ENCODE measurements around the gene KREMEN2.

Gene KREMEN2

DNA sequence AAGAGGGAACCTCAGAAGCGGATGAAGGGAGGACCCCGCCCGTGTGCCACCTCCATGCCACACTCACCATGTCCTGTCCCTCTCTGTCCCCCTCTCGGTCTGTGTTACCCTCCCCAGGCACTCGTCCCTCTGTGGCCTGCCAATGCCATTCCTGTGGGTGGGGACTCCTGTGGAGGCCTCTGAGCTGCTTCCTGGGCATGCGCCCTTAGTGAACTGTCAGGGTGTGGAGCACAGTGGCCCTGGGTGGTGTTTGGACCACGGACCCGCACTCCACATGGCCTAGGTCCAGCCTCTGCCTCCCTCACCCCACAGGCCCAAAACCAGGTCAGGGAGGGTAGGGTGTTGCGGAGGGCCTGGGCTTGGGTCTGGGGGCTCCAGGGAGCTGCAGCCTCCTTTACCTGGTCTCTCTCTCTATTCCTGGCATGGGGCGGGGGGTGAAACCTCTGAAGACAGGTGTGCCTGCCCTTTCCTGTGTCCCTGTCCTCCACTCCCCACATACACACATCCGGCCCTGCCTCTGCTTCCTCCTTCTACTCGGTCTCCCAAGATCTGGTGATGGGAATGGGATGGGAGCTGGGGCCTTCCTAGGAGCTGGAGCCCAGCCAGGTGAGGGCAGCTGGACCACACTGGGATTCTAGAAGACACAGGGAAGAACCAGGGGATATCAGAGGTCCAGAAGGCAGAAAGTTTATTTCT is 27.6 kb downstream of the KREMEN2 start:
- no peak overlapping the region for H3K27ac ChIP-seq (ENCODE audit: low read depth, low read length)
- H3K4me1 ChIP-seq (ENCODE audit: control insufficient read depth, insufficient read depth, low read length), result peaks cover 17% of the 10 kb centered on the region
- no peaks in the 10 kb centered on the region for H3K27me3 ChIP-seq (ENCODE audit: control insufficient read depth, insufficient read depth, low read length)
- no peak overlapping the region for H3K9ac ChIP-seq (ENCODE audit: low read depth, low read length)
- no peak overlapping the region for H3K4me3 ChIP-seq (ENCODE audit: low read depth, low read length)
- no peaks in the 10 kb centered on the region for H3K9me3 ChIP-seq (ENCODE audit: control insufficient read depth, insufficient read depth, low read length)
- H3K36me3 ChIP-seq (ENCODE audit: control insufficient read depth, insufficient read depth, low read length), result no peaks in the 10 kb centered on the region

DNA sequence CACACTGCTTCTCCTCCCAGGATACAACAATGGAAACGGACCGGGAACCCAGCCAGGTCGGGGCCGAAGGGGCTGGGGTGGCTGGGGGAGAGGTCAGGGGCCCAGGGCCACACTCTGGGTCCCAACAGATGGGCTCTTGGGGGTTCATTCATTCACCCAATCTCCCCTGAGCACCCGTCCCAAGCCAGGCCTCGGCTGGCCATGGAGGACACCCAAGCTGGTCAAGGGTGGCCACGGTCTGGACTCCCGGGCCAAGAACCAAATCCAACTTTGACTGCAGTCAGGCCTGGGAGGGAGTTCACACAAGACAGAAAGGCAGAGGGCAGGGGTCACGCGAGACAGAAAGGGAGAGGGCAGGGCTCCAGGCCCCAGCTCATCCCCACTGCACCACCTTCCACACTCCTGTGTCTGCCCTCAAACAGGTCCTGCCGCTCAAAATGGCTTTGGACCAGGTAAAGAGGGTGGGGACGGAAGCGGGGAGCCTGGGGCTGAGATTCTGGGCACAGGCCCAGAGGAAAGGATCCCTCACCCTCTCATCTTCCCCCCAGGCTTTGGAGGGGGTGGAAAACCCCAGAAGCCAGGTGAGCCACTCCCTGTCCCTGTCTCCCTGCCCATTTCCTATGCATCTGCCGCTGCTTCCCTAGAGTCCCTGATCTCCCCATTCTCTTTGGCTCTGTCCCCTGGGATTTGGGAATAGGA is 28.5 kb downstream of the KREMEN2 start:
- H3K4me3 ChIP-seq (ENCODE audit: low read depth, low read length), result no peak overlapping the region
- H3K9me3 ChIP-seq (ENCODE audit: control insufficient read depth, insufficient read depth, low read length), result no peaks in the 10 kb centered on the region
- H3K36me3 ChIP-seq (ENCODE audit: control insufficient read depth, insufficient read depth, low read length), result no peaks in the 10 kb centered on the region
- H3K27ac ChIP-seq (ENCODE audit: low read depth, low read length), result no peak overlapping the region
- no peak overlapping the region for H3K9ac ChIP-seq (ENCODE audit: low read depth, low read length)
- peaks cover 20% of the 10 kb centered on the region for H3K4me1 ChIP-seq (ENCODE audit: control insufficient read depth, insufficient read depth, low read length)
- no peaks in the 10 kb centered on the region for H3K27me3 ChIP-seq (ENCODE audit: control insufficient read depth, insufficient read depth, low read length)

DNA sequence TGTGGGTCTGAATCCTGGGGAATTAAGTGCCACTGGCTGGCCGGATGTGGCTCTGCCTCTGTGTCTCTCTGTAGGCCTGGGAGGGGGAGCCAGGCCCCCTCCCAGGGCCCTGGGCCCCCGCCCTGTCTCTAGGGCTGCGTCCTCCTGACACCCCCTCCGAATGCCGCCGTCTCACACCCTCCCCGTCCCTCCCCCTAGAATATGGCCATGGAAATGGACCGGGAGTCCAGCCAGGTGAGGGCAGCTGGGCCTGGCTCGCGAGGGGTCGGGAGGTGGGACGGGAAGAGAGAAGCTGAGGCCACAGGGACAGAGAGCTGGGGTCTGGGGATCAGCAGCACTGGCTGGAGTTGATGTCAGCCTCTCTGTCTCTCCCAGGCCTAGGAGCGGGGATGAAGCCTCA is 32.2 kb downstream of the KREMEN2 start:
- Histone ChIP-seq H3K9ac (ENCODE audit: low read depth, low read length) (no peak overlapping the region), H3K9me3 (ENCODE audit: control insufficient read depth, insufficient read depth, low read length) (no peaks in the 10 kb centered on the region), H3K36me3 (ENCODE audit: control insufficient read depth, insufficient read depth, low read length) (no peaks in the 10 kb centered on the region), H3K27ac (ENCODE audit: low read depth, low read length) (no peak overlapping the region), H3K4me3 (ENCODE audit: low read depth, low read length) (no peak overlapping the region), H3K4me1 (ENCODE audit: control insufficient read depth, insufficient read depth, low read length) (0 out of 2 replicates have a peak, but pooled peaks cover 5% of the 10 kb centered on the region), H3K27me3 (ENCODE audit: control insufficient read depth, insufficient read depth, low read length) (no peaks in the 10 kb centered on the region)

DNA sequence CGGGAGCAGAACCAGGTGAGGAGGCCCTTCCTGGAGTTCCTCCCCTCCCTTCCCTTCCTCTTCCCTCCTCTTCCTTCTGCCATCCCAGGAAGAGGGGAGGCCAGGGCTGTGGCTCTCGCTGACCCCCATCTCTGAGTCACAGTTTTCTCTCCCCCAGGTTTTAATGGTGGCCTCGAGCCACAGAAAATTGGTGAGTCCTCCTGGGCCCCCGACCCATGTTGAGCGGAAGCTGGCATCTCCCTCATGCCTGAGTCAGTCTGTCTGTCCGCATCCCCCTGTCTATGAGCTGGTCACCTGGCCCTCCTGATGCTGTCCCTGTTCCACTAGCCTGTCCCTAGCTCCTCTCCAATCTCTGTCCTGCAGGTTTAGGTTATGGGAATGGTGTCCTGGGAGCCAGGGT is 35.9 kb downstream of the KREMEN2 start:
- H3K9ac ChIP-seq (ENCODE audit: low read depth, low read length), result no peak overlapping the region
- no peaks in the 10 kb centered on the region for H3K27me3 ChIP-seq (ENCODE audit: control insufficient read depth, insufficient read depth, low read length)
- no peak overlapping the region for H3K27ac ChIP-seq (ENCODE audit: low read depth, low read length)
- H3K9me3 ChIP-seq (ENCODE audit: control insufficient read depth, insufficient read depth, low read length), result no peaks in the 10 kb centered on the region
- no peaks in the 10 kb centered on the region for H3K36me3 ChIP-seq (ENCODE audit: control insufficient read depth, insufficient read depth, low read length)
- peaks cover 5% of the 10 kb centered on the region; the same call in 1 of the 2 replicates for H3K4me1 ChIP-seq (ENCODE audit: control insufficient read depth, insufficient read depth, low read length)
- no peak overlapping the region for H3K4me3 ChIP-seq (ENCODE audit: low read depth, low read length)

DNA sequence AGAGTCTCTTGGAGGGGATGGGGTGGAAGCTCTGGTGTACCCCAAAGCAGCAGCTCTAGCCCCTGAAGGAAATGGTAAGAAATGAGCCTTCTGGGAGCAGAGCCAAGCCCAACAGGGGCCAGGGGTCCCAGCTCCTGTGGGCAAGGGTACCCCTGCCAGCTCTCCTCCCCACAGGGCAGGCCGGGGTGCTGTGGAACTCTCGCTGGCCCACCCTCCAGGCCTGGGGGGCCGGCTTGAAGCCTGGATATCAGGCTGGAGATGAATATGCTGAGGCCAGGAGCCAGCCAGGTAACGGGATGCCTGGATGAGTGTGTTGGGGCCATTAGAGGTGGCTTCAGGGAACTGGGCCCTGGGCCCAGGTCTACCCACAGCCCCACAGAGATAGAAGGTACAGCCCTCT is 36.5 kb downstream of the KREMEN2 start:
- Histone ChIP-seq H3K4me1 (ENCODE audit: control insufficient read depth, insufficient read depth, low read length) (peaks cover 5% of the 10 kb centered on the region; the same call in 1 of the 2 replicates), H3K4me3 (ENCODE audit: low read depth, low read length) (no peak overlapping the region), H3K9ac (ENCODE audit: low read depth, low read length) (no peak overlapping the region), H3K9me3 (ENCODE audit: control insufficient read depth, insufficient read depth, low read length) (no peaks in the 10 kb centered on the region), H3K36me3 (ENCODE audit: control insufficient read depth, insufficient read depth, low read length) (no peaks in the 10 kb centered on the region), H3K27ac (ENCODE audit: low read depth, low read length) (no peak overlapping the region), H3K27me3 (ENCODE audit: control insufficient read depth, insufficient read depth, low read length) (no peaks in the 10 kb centered on the region)

DNA sequence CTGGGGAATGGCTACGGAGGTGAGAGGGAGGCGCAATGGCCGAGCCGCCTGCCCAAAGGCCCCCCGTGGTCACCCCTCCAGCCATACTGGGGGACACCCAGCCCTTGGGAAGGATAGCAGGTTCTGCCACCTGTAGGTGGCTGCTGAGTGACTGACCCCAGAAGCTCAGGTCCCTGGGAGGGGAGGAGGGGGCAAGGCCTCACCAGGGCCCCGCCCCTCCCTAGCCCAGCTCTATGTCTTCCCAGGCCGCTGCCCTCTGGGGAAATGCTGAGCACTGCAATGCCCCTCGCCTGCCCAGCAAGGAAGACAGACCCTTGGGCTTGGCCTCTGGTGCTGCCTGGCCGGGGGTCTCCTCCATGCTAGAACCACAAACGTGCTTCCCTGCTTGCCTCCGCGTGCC is 37.2 kb downstream of the KREMEN2 start:
- Histone ChIP-seq H3K36me3 (ENCODE audit: control insufficient read depth, insufficient read depth, low read length) (no peaks in the 10 kb centered on the region), H3K4me3 (ENCODE audit: low read depth, low read length) (no peak overlapping the region), H3K27ac (ENCODE audit: low read depth, low read length) (no peak overlapping the region), H3K9me3 (ENCODE audit: control insufficient read depth, insufficient read depth, low read length) (no peaks in the 10 kb centered on the region), H3K9ac (ENCODE audit: low read depth, low read length) (no peak overlapping the region), H3K4me1 (ENCODE audit: control insufficient read depth, insufficient read depth, low read length) (peaks cover 12% of the 10 kb centered on the region), H3K27me3 (ENCODE audit: control insufficient read depth, insufficient read depth, low read length) (no peaks in the 10 kb centered on the region)

DNA sequence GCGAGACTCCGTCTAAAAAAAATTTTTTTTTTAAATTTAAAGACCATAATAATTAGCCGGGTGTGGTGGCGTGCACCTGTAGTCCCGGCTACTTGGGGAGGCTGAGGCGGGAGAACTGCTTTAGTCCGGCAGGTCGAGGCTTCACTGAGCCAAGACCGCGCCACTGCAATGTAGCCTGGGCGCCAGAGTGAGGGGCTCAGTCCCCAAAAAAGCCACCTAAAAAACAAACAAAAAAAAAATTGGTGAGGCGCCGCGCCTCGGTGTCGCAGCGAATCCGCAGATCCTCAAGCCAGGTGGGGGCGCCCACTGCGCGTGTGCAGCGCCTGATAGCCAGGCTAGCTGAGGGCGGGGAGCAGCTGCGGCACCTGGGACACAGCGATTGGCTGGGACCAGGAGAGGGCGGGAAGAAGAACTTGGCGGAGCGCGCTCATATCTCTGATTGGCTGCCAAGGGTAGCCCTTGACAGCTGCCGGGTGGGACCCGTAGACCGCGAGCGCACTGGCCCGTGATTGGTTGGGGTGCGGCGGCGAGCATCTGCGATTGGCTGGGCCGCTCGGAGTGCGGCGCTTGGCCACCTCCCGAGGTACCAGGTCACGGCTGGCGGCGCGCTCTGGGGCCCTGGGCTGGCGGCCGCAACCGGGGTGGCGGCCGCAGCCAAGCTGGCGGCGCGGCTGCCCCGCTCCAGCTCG is 39.7 kb downstream of the KREMEN2 start:
- Histone ChIP-seq H3K9me3 (ENCODE audit: control insufficient read depth, insufficient read depth, low read length) (no peaks in the 10 kb centered on the region), H3K27ac (ENCODE audit: low read depth, low read length) (no peak overlapping the region), H3K4me1 (ENCODE audit: control insufficient read depth, insufficient read depth, low read length) (peaks cover 28% of the 10 kb centered on the region), H3K9ac (ENCODE audit: low read depth, low read length) (no peak overlapping the region), H3K36me3 (ENCODE audit: control insufficient read depth, insufficient read depth, low read length) (no peaks in the 10 kb centered on the region; the same call in 1 of the 2 replicates), H3K27me3 (ENCODE audit: control insufficient read depth, insufficient read depth, low read length) (no peaks in the 10 kb centered on the region), H3K4me3 (ENCODE audit: low read depth, low read length) (no peak overlapping the region; the same call in 1 of the 2 replicates)

DNA sequence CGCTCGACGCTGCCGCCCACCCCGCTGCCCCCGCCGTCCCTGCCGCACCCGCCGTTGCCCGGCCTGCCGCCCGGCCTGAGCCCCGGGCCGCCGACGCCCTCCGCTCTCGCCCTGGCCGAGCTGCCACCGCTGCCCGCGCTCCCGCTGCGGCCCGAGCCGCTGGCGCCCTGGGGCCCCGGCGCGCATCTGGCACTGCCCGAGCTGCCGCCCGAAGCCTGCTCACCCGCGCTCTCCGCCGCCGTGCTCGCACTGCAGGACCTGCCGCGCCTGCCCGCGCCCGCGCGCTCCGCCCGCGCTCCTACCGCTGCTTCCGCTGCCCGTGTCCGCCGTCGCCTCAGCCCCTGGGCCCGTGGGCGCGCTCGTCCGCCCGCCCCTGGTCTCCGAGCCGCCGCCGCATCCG is 40.2 kb downstream of the KREMEN2 start:
- no peaks in the 10 kb centered on the region for H3K9me3 ChIP-seq (ENCODE audit: control insufficient read depth, insufficient read depth, low read length)
- H3K27ac ChIP-seq (ENCODE audit: low read depth, low read length), result no peak overlapping the region
- no peaks in the 10 kb centered on the region for H3K27me3 ChIP-seq (ENCODE audit: control insufficient read depth, insufficient read depth, low read length)
- peak overlapping the region; percentile 47; the same call in 1 of the 2 replicates for H3K4me3 ChIP-seq (ENCODE audit: low read depth, low read length)
- peaks cover 34% of the 10 kb centered on the region for H3K4me1 ChIP-seq (ENCODE audit: control insufficient read depth, insufficient read depth, low read length)
- no peaks in the 10 kb centered on the region; the same call in 1 of the 2 replicates for H3K36me3 ChIP-seq (ENCODE audit: control insufficient read depth, insufficient read depth, low read length)
- no peak overlapping the region for H3K9ac ChIP-seq (ENCODE audit: low read depth, low read length)

DNA sequence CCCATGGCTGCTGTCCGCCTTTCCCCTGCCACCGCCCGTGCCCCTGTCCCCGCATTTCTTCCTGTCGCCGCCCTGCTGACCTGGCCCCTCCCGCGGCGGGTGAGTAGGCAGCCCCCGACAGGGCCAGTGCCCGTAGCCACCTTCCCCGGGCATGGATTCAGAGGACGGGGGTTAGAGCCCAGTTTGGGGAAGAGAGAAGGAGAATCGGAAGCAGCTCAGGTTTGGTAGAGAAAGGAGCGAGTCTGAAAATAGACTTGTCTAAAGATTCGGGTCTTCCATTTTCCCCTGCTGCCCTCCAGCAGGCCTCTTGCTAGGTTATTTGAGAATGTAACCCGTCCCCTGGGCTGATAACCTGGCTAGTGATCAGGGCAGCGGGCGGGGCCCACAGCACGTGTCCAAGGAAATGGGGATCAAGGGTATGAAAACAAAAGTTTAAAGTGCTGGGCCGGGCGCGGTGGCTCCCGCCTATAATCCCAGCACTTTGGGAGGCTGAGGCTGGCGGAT is 40.8 kb downstream of the KREMEN2 start:
- H3K9ac ChIP-seq (ENCODE audit: low read depth, low read length), result no peak overlapping the region
- H3K36me3 ChIP-seq (ENCODE audit: control insufficient read depth, insufficient read depth, low read length), result no peaks in the 10 kb centered on the region; the same call in 1 of the 2 replicates
- H3K4me3 ChIP-seq (ENCODE audit: low read depth, low read length), result peak overlapping the region; percentile 56
- no peaks in the 10 kb centered on the region for H3K27me3 ChIP-seq (ENCODE audit: control insufficient read depth, insufficient read depth, low read length)
- peaks cover 39% of the 10 kb centered on the region for H3K4me1 ChIP-seq (ENCODE audit: control insufficient read depth, insufficient read depth, low read length)
- no peaks in the 10 kb centered on the region for H3K9me3 ChIP-seq (ENCODE audit: control insufficient read depth, insufficient read depth, low read length)
- H3K27ac ChIP-seq (ENCODE audit: low read depth, low read length), result peak overlapping the region; percentile 71

DNA sequence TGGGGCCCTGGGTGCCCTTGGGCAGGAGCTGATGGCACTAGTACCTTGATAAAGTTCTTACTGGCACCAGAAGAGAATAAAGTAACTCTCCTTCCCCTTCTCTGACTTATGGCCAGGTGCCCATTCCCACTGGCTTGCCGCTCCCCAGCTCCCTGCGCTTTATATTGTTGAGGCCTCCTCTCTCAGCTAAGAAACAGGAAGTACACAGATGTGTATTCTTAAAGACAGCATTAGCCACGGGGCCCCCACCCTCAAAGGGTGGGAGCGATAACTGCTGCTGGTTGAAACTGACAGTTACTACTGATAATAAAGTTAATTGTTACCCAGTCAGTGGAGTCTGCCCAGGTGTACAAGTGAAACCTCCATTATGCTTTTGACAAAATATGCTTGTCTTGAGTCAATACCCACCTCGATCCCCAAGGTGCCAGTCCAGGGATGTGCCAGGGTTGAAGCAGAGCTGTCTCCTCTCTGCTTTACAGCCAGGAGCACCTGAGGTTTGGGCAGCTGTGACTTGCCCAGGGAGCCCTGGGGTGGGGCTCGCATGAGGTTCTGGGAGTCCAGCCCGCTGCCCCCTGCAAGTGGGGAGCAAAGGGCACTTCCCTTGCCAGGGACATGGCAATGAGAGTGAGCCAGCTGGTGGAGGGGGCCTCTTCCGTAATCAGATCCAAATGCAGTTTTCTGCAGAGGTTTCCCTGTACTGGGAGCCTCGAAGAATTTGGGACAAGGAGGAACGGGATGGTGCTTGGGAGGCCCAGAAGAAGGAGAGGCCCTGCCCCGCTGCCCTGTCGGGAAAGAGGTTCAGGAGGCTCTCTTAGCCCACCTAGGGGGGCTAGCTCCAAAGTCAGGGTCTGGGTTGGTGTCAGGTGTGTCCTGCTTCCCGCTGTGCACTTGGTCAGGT is 43.2 kb downstream of the KREMEN2 start:
- H3K36me3 ChIP-seq (ENCODE audit: control insufficient read depth, insufficient read depth, low read length), result no peaks in the 10 kb centered on the region; the same call in 1 of the 2 replicates
- H3K9ac ChIP-seq (ENCODE audit: low read depth, low read length), result peak overlapping the region; percentile 81
- H3K27ac ChIP-seq (ENCODE audit: low read depth, low read length), result peak overlapping the region; percentile 98
- 0 out of 2 replicates have a peak, but pooled peaks cover 7% of the 10 kb centered on the region for H3K27me3 ChIP-seq (ENCODE audit: control insufficient read depth, insufficient read depth, low read length)
- H3K9me3 ChIP-seq (ENCODE audit: control insufficient read depth, insufficient read depth, low read length), result no peaks in the 10 kb centered on the region
- H3K4me3 ChIP-seq (ENCODE audit: low read depth, low read length), result peak overlapping the region; percentile 56
- peaks cover 56% of the 10 kb centered on the region for H3K4me1 ChIP-seq (ENCODE audit: control insufficient read depth, insufficient read depth, low read length)

Data from HUES48 (cell line).